ENCODE measurements around the gene SLC19A2. TPM values are rescaled to one million over a fixed set of nuclear protein-coding genes. Genes with fewer than 3 reads are reported as not detected.

Gene SLC19A2
- total RNA-seq, 1 experiment from 2014 or later = 12.8 TPM

GRCh38 chr1:169468982-169469381 lies 16.8 kb downstream of the SLC19A2 start:
- Histone ChIP-seq H3T11ph (ENCODE audit: low read length) (no peak overlapping the region), H3K27ac (ENCODE audit: insufficient read length, low read depth, low read length) (no peak overlapping the region), H3K23me2 (ENCODE audit: insufficient read length, low read depth, low read length, poor library complexity, severe bottlenecking) (no peaks in the 10 kb centered on the region), H3K79me2 (ENCODE audit: insufficient read depth, low read length) (no peaks in the 10 kb centered on the region), H3K27me3 (ENCODE audit: insufficient read depth, low read length) (no peaks in the 10 kb centered on the region), H3K4ac (ENCODE audit: low read depth, low read length) (no peak overlapping the region), H3K9me3 (ENCODE audit: control insufficient read depth, low read depth, low read length) (no peaks in the 10 kb centered on the region), H4K20me1 (ENCODE audit: control insufficient read depth, insufficient read depth, insufficient read length) (no peaks in the 10 kb centered on the region), H2BK20ac (ENCODE audit: low read depth, low read length, poor library complexity, severe bottlenecking) (no peak overlapping the region), H3K18ac (ENCODE audit: insufficient read length, low read depth, low read length) (no peak overlapping the region), H2AK5ac (ENCODE audit: insufficient read length, low read length) (no peak overlapping the region), H2BK12ac (ENCODE audit: insufficient read length, low read depth, low read length) (no peak overlapping the region), H2BK5ac (ENCODE audit: insufficient read length, low read length) (no peak overlapping the region), H3K4me2 (ENCODE audit: insufficient read depth, insufficient read length, low read length) (no peak overlapping the region), H4K8ac (replicated peaks; ENCODE audit: insufficient read length, low read depth, low read length) (no peak overlapping the region), H2AFZ (ENCODE audit: low read length) (no peak overlapping the region), H4K91ac (ENCODE audit: insufficient read length, low read depth, low read length) (no peak overlapping the region), H3K4me1 (ENCODE audit: insufficient read depth, low read length) (no peaks in the 10 kb centered on the region; the same call in 1 of the 2 replicates), H4K5ac (ENCODE audit: insufficient read length, low read depth, low read length) (no peak overlapping the region), H3K9ac (ENCODE audit: extremely low read depth, insufficient read length, low read length) (no peak overlapping the region), H3K56ac (ENCODE audit: insufficient read length, low read depth, low read length) (no peak overlapping the region), H2BK15ac (ENCODE audit: low read depth, low read length) (no peak overlapping the region), H3K14ac (ENCODE audit: insufficient read depth, low read length) (no peak overlapping the region), H3K23ac (ENCODE audit: insufficient read length, low read depth, low read length) (no peak overlapping the region), H2BK120ac (ENCODE audit: low read depth, low read length, poor library complexity, severe bottlenecking) (no peak overlapping the region), H3K79me1 (ENCODE audit: insufficient read depth, low read depth, low read length, poor library complexity, severe bottlenecking) (no peaks in the 10 kb centered on the region)
- H3K36me3 Mint-ChIP-seq (ENCODE audit: insufficient read depth in 1 of 3, low read depth in 3 of 3) = peaks cover 8 to 23% (median 19%) of the 10 kb centered on the region in 3 experiments; a peak in 5 of 7 replicates
- H3K27ac Mint-ChIP-seq = no peak overlapping the region
- H3K4me3 Mint-ChIP-seq = no peak overlapping the region
- TF ChIP-seq CTCF (conservative IDR thresholded peaks at IDR 0.05) = no peak
- no peaks in the 10 kb centered on the region for H3K4me1 Mint-ChIP-seq
- H3K27me3 Mint-ChIP-seq (ENCODE audit: low read depth) = no peaks in the 10 kb centered on the region
- no peak for DNase-seq
- H3K9me3 Mint-ChIP-seq = no peaks in the 10 kb centered on the region

All from H9 (cell line).